ENCODE measurements around the gene RAD51B.

RAD51B gene

GRCh38 chr14:68459480-68460136, 640.0 kb downstream of the RAD51B start:
- DNase-seq, result no peak

DNA sequence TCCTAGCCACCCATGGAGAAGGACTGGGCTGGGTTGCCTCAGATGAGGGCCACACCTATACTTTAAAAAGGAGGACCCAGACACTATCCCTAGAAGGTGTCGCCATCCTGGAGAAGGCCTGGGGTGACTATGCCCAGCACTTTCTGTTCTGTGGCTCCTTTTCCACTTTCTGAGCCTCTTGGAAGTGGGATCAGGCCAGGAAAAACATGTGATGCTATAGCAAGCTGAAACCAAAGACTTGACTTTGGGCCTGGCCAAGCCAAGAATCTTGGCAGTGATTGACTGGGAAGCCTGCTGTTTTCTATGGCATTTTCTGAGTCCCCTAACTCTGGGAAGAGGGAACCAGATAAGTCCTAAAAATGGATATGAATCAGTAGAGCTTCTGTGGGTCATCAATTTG, 641.0 kb downstream of the RAD51B start:
- no peak for DNase-seq

DNA sequence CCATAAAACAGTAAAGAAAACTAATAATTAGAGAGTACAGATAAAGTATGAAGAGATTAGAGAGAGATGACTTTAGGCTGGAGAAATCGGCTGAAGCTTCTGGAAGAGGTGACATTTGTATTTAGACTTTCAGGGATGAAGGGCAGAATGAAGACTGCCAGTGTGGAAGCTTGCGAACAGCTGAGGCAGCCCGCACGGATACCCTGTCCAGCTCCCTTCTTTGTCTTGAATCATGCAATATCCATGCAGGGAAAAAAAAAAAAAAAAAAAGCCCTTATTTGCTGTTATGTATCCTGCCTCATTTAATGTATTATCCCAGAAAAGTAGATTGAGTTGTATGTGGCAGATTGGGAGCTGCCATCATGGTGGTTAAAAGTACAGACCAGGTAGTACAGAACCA, 641.5 kb downstream of the RAD51B start:
- no peak for DNase-seq

- no peak for DNase-seq
Observed at GRCh38 chr14:68462683-68463082, 643.1 kb downstream of the RAD51B start.

GRCh38 chr14:68463299-68463698, 643.7 kb downstream of the RAD51B start:
- DNase-seq, result no peak

- no peak for DNase-seq
Observed at GRCh38 chr14:68463705-68464374, 644.3 kb downstream of the RAD51B start.

- no peak for DNase-seq
Observed at GRCh38 chr14:68464711-68465110, 645.1 kb downstream of the RAD51B start.

GRCh38 chr14:68466491-68466977, 647.0 kb downstream of the RAD51B start:
- no peak for DNase-seq

- DNase-seq, result no peak
Observed at GRCh38 chr14:68467425-68467824, 647.8 kb downstream of the RAD51B start.

DNA sequence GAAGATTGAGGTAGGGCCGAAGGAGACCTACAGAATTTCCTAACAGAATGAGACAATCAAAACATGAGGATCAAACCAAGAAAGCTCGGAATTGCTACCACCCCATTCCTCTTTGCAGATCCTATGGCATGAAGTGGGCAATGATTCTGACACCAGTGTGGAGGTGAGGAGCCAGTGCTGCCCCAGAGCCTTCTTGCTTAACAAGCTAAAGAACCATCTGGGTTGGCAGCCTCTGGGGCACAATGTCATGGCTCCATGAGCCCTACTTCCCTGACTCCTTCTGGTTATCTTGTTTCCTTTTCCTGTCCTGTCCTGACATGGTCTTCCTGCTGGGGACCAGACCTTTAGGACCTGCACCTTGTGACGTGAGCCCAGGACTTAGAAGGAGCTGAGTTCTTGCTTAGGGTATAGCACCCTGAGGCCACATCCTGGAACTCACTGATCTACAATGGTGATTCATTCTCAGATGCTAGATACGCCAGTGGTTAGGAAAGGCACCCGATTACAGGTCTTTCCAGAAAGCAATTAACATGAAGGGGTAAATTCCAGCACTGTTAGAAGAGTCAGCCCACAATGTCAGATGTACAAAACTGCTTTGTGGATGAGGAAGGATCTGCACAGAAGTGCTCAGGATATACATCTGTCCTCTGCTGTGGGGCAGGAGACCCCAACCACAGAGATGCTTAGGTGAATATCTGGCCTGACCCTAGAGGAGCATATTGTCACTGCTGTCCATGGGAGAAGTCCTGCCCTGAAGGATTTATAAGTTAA, 649.0 kb downstream of the RAD51B start:
- no peak for DNase-seq

DNA sequence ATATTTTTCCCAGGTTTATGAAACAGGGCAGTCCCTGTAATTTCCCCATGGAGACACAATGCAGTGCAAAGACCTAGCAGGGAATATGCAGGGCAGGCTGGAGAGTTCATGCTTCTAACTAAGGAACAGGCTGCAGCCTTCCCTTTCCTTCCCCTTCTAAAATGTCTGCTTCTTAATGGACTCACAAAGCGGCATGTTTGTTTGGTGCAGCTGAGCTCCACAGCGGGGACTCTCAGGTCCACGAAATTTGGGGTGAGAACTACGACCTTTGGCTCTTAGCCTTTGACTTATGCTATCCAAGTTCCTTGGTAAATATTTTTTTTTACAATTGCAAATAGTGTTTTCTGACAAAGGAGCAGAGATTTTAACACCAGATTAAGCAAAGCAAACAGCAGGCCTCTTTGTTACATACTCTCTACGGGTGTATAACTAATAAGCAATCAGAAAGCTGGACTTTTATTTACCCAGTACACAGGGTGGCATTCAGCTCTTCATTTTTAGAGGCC, 649.7 kb downstream of the RAD51B start:
- DNase-seq, result no peak

- no peak for DNase-seq
Observed at GRCh38 chr14:68470361-68470760, 650.8 kb downstream of the RAD51B start.

DNA sequence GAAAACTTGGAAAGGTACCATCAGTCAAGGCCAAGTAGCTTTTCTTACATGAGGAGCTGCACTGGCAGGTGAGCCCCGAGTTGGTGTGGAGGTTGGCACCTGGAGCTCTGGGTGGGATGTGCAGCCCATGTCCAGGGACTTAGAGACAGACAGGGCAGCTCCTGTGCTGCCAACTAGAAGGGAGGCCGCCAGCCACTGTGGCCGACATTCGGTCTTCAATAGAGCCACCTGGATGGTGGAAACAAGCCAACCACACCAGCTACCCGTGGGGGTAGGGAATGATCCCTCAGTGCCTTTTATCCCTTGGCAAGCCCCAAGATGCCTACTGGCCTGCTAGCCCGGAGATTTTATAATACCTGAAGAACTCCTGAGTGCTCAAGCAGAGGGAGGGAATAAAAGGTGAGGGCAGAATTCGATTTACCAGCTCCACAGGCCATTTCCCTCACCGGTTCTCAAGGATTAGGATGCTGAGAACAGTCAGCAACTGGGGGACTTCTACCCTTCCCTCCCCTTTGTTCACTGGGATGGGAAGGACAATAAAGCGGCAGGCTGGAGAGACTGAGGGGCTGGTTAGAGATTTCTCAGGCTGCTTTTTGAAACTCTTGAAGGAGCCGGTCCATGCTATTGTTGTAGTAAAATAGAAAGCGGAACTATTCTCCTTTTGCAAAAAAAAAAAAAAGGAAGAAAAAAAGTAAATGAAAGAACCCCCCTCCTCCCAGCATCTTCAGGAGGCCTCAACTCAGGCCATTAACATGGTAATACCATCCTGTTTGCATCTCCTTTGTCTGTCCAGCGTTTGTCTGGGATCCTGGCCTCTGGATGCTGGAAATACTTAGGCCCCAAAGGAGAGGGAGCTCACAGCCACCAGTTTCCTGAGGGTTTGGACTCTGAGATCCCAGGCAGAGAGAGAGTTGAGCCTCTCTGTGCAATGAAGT, 651.7 kb downstream of the RAD51B start:
- DNase-seq, result no peak

- DNase-seq, result no peak
Observed at GRCh38 chr14:68471964-68472508, 652.5 kb downstream of the RAD51B start.

DNA sequence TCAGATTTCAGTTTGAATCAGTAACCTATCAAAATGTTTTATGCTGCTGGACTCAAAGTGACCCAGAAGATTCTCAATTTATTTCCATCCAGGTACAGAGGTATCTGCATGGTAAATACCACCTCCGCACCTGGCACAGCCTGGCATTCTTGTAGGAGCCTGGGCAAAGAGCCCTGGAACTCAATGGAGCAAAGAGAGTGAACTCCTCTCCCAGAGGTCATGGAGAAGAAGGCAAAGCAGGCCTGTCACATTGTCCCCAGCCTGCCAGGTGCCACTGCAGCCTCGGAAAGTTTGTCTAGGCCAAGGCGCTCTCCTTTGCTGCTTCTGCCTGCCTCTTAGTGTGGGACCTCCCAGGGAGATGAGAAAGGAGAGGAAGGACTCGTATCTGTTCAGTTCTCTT, 653.5 kb downstream of the RAD51B start:
- DNase-seq, result no peak

GRCh38 chr14:68473794-68474193, 654.2 kb downstream of the RAD51B start:
- no peak for DNase-seq

DNA sequence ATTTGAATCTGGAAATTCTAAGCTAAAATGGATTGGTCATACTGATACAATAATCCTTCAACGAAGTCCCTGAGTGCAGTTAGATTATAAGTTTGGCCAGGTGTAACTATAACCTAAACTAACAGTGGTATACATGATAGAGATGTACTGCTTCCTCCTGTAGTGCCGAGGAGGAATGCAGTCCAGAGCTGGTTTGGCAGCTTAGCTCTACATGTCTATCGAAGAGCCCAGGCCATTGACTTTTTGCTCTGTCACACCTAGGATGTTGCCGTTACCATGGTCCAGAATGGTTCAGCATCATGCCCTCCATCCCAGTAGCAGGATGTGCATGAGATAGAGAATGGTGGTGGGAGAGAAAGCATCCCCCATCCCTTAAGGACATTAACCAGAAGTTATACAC, 655.2 kb downstream of the RAD51B start:
- DNase-seq, result no peak

DNA sequence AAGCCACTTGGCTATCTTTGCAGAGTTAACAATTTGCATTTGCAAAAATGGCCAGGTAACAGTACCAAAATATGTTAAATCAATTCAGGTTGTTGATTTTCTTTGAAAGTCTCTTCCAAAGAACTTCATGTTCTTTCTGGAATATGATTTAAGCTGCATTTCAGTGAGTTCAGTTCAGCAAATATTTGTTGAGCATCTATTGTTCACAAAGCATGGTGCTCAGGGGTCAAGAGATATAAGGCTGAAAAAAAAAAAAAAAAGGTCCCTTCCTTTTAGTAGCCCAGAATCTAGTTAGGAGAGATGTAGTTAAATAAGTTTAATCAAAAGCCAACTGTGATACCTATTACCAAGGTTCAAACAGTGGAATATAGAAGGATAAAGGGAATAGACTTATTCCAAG, 656.2 kb downstream of the RAD51B start:
- DNase-seq, result no peak

- DNase-seq, result no peak
Observed at GRCh38 chr14:68476212-68477109, 656.9 kb downstream of the RAD51B start.

GRCh38 chr14:68477110-68477455, 657.5 kb downstream of the RAD51B start:
- no peak for DNase-seq

DNA sequence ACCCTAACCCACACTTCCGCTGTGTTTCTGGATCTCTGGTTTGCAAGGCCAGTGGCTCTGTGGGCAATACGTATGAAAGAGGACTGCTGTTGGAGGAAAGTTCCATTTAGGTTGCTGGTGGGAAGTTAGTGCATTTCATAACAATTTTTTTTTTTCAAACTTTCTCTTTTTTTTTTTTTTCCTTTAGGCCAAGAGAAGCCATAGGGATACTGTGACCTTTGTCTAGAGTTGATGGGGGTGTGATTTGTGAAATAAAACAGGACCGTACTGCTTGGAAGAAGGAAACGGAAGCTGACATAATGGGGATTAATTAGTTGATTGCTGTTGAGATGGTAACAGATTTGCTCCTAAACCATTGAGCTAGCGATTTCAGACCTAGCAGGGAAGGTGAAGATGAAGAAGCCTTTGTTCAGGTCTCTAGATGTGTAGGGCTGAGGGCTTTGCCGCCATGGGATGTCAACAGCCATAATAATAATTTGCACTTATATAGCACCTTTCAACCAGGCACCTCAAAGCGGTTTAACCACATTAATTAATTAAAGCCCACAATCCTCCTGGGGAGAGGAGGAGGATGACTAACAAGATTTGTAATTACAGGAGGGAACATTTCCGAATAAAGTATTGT, 658.0 kb downstream of the RAD51B start:
- no peak for DNase-seq

All from NCI-H2107 (cell line).